Glutamatergic neuron (in vitro differentiated cells): ENCODE measurements around the gene CXCR6. TPM values are rescaled to one million over a fixed set of nuclear protein-coding genes. Genes with fewer than 3 reads are reported as not detected.

Source experiments
- DNase-seq: peaks from one replicate; pipeline ENCODE4 v3.0.0; 2022
- H3K27ac Mint-ChIP-seq: one replicate; pipeline ENCODE4 v1.8.0; 2020; ENCODE audit warnings: mild to moderate bottlenecking, mixed read lengths, inconsistent platforms; ENCODE audit not compliant: unreplicated experiment
- H3K27me3 Mint-ChIP-seq: one replicate; pipeline ENCODE4 v1.8.0; 2020; ENCODE audit warnings: mild to moderate bottlenecking, moderate library complexity, mixed read lengths, inconsistent platforms; ENCODE audit not compliant: unreplicated experiment
- H3K36me3 Mint-ChIP-seq: one replicate; pipeline ENCODE4 v1.8.0; 2020; ENCODE audit warnings: mild to moderate bottlenecking, mixed read lengths, inconsistent platforms; ENCODE audit not compliant: unreplicated experiment
- H3K4me1 Mint-ChIP-seq: one replicate; pipeline ENCODE4 v1.8.0; 2020; ENCODE audit warnings: mild to moderate bottlenecking, low read depth, mixed read lengths, inconsistent platforms; ENCODE audit not compliant: unreplicated experiment
- H3K4me3 Mint-ChIP-seq: one replicate; pipeline ENCODE4 v1.8.0; 2020; ENCODE audit warnings: mild to moderate bottlenecking, mixed read lengths, inconsistent platforms; ENCODE audit not compliant: unreplicated experiment
- H3K9me3 Mint-ChIP-seq: one replicate; pipeline ENCODE4 v1.8.0; 2020; ENCODE audit warnings: mild to moderate bottlenecking, moderate library complexity, mixed read lengths, inconsistent platforms; ENCODE audit not compliant: unreplicated experiment
- long read RNA-seq: library from polyadenylated mRNA; unstranded; transcript quantifications from one replicate; pipeline ENCODE4 v2.0.0, GENCODE V29; 2020; ENCODE audit not compliant: unreplicated experiment
- total RNA-seq: library from RNA; stranded (reverse); fragmentation: NEBNext Ultra II Directional; extraction: Animal tissue kit (Norgen Biotek cat#: 25700); gene quantifications from one replicate; pipeline ENCODE4 v1.2.1, GENCODE V29; 2021; ENCODE audit not compliant: unreplicated experiment
- TF ChIP-seq, protein P1 (sequence below): fragments of 200-600 bp; sonication (generic); IDR thresholded peaks from one replicate; pipeline ENCODE4 v1.5.0; 2021; ENCODE audit not compliant: partially characterized antibody, unreplicated experiment

Gene CXCR6
- not detected for total RNA-seq
- long read RNA-seq = 0 reads

DNA sequence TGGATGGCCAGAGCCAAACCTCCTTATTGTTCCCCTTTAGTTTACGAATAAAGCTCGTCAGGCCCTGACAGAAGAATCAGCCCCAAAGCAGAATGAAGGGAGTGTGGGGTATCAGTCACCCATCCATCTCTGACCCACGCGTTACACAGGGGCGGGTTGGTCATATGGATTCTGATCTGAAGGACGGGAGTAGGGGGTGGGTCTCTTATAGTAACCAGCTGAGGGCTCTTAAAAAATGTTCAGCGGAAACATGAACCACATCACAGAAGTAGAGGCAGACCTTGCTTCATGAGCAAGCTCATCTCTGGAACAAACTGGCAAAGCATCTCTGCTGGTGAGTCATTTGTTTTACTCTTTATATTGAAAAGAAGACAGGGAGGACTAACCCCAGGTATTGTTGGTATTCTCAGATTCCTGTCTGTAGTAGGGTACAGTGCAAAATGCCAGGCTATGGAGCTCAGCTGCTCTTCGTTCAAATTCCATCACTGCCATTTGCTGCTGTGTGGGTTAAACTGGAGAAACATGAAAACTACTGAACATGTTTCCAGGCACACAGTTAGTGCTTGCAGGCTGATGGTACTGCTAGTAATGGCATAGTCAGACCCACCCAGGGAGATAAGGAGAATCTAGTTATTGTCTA lies at the start of gene CXCR6:
CXCR6 (plus strand) TSS at position 258 of the 640 bp plus-strand sequence. CDS start 3,018 bp downstream, outside the sequence.
- H3K4me3 Mint-ChIP-seq = no peak within 1 kb of the TSS
- TF ChIP-seq, protein P1, sequence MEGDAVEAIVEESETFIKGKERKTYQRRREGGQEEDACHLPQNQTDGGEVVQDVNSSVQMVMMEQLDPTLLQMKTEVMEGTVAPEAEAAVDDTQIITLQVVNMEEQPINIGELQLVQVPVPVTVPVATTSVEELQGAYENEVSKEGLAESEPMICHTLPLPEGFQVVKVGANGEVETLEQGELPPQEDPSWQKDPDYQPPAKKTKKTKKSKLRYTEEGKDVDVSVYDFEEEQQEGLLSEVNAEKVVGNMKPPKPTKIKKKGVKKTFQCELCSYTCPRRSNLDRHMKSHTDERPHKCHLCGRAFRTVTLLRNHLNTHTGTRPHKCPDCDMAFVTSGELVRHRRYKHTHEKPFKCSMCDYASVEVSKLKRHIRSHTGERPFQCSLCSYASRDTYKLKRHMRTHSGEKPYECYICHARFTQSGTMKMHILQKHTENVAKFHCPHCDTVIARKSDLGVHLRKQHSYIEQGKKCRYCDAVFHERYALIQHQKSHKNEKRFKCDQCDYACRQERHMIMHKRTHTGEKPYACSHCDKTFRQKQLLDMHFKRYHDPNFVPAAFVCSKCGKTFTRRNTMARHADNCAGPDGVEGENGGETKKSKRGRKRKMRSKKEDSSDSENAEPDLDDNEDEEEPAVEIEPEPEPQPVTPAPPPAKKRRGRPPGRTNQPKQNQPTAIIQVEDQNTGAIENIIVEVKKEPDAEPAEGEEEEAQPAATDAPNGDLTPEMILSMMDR = no peak
- H3K9me3 Mint-ChIP-seq = peaks cover 2% of the 10 kb centered on the region
- no peaks in the 10 kb centered on the region for H3K36me3 Mint-ChIP-seq
- peaks cover under 1% of the 10 kb centered on the region for H3K27me3 Mint-ChIP-seq
- peaks cover 6% of the 10 kb centered on the region for H3K4me1 Mint-ChIP-seq
- H3K27ac Mint-ChIP-seq = no peak within 1 kb of the TSS
- no peak for DNase-seq

DNA sequence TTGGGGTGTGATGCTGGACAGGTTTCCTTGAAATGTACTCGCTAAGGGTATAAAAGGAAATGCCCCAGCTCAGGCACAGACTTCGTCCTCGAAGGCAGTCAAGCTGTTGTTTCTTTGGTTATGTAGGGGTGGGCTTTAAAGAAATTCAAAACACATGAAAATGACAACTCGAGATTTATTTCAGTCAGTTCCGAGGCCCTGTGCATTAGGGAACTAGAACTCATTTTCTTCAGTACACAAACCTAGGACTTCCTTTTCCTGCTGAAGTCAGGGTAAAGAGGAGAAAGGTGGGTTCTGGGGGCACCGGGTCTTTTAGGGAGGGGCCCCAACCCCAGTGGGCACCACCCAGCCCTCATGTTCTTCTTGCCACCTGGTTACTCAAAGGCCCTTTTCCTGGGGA lies 49.2 kb upstream of the CXCR6 start:
- no peak overlapping the region for H3K4me3 Mint-ChIP-seq
- TF ChIP-seq, protein P1 = no peak
- H3K36me3 Mint-ChIP-seq = no peaks in the 10 kb centered on the region
- no peak overlapping the region for H3K27ac Mint-ChIP-seq
- no peaks in the 10 kb centered on the region for H3K27me3 Mint-ChIP-seq
- no peaks in the 10 kb centered on the region for H3K4me1 Mint-ChIP-seq
- no peak for DNase-seq
- H3K9me3 Mint-ChIP-seq = peaks cover 1% of the 10 kb centered on the region

DNA sequence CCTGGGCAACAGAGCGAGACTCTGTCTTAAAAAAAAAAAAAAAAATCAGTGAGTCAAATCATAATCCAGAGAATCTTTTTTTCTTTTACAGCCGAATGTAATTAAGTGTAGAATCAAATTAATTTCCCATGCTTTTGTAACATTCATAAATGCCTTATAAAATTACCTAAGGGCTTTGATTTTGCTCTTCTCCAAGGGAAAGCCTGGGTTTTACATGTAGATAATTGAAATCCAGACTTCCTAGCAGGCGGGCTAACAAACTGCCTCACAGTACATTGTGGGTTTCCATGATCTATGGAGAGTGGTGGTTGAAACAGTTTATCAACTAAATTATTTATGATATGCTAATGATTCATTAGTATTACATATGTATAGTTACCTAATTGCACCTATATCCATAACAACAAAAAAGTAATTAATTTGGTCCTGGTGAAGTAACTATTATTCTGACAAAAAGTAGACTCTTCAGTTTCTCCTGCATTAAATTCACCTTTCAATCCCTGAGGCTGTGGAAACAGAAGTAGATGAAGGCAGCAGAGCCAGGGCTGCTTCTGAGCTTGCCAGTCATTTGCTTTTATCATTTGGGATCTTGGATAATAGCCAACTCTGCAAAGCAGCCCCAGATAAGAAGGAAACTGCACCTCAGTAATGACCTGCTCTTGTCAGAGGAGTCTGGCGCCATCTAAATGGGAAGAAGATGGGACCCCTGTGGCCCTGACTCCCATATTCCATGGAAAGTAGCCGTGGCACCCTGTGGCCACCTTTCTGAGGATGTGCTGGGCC lies 47.4 kb upstream of the CXCR6 start:
- Mint-ChIP-seq H3K4me1 (no peaks in the 10 kb centered on the region), H3K27me3 (no peaks in the 10 kb centered on the region), H3K4me3 (no peak overlapping the region), H3K27ac (no peak overlapping the region), H3K36me3 (peaks cover 3% of the 10 kb centered on the region), H3K9me3 (peaks cover 1% of the 10 kb centered on the region)
- TF ChIP-seq, protein P1 = no peak
- no peak for DNase-seq

DNA sequence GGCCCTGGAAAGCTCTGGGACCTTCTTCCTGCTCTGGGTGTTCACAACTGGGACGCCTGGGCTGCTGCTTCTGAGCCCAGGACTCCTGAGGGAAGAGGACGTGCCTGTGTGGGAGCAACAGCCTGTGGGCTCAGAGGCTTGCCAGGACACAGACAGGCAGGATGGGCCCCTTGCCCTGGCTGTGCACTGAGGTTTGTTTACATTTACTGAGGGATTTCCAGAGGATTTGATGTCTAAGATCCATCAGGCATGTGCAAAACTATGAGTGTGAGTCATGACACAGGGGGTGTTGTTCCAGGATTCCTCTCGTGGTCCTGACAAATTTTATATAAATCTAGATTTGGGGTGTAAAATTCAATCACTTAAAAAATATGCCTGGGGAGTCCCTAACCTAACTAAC lies 46.3 kb upstream of the CXCR6 start:
- Mint-ChIP-seq H3K4me1 (no peaks in the 10 kb centered on the region), H3K27me3 (no peaks in the 10 kb centered on the region), H3K9me3 (peaks cover 1% of the 10 kb centered on the region), H3K4me3 (no peak overlapping the region), H3K36me3 (peaks cover 9% of the 10 kb centered on the region), H3K27ac (no peak overlapping the region)
- TF ChIP-seq, protein P1 = no peak
- no peak for DNase-seq

DNA sequence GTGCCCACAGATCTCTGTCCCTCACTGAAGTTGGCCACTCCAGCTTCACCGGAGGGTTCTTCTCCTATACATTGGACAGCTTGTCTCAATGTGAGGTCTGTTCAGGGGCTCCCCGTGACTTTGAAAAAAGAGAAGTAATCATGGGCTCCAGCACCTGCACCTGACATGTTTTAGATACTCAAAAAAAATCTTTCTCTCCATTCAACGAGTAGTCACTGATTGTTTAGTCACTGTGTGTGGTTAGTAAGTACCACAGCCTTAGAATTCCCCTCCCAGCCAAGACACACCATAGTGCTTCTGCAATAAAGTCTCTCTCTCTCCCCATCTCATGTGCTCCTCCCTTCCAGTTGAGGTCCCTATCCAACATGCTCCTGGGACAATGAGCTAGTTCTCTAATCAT lies 38.3 kb upstream of the CXCR6 start:
- H3K27ac Mint-ChIP-seq = no peak overlapping the region

More for the DNA sequence above, 38.3 kb upstream of the CXCR6 start:
- Mint-ChIP-seq H3K4me1 (no peaks in the 10 kb centered on the region), H3K27me3 (no peaks in the 10 kb centered on the region), H3K9me3 (no peaks in the 10 kb centered on the region), H3K36me3 (peaks cover 16% of the 10 kb centered on the region), H3K4me3 (no peak overlapping the region)
- TF ChIP-seq, protein P1 = no peak
- no peak for DNase-seq
